ENCODE measurements around the gene SDCBP2.

Gene SDCBP2, protein sequence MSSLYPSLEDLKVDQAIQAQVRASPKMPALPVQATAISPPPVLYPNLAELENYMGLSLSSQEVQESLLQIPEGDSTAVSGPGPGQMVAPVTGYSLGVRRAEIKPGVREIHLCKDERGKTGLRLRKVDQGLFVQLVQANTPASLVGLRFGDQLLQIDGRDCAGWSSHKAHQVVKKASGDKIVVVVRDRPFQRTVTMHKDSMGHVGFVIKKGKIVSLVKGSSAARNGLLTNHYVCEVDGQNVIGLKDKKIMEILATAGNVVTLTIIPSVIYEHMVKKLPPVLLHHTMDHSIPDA

DNA sequence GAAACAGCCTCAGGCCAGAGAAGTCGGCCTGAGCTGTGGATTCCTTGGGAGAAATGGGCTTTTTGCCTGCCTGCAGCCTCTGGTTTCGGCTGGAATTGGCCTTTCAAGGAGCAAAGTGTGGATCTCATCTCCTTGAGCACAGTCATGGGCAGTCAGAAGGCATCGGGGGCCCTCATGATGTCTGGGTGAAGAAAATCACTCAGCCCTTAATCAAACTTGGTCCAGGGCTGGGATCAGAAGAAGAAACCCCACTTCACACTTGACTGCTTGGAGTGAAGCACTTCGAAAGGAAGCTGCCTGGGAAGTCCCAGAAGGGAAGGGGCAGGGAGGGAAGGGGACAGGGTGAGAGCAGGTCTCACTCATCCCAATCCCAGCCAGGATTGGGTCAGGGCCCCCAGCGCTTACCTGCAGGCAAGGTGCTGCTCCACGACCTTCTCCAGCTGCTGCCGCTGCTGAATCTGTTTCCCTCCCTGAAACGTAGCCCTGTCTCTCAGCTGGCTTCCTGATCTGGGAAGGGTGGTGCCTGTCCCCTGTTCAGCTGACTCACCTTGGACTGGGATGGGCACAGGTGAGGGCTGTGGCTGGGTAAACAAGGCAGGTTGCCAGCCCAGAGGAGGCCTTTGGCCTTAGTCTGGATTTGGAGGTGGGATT, at the start of gene SDCBP2:
SDCBP2 (minus strand) TSS at position 460 of the 651 bp plus-strand sequence. CDS start 8,723 bp downstream, outside the sequence.
- TF ChIP-seq, protein P1, sequence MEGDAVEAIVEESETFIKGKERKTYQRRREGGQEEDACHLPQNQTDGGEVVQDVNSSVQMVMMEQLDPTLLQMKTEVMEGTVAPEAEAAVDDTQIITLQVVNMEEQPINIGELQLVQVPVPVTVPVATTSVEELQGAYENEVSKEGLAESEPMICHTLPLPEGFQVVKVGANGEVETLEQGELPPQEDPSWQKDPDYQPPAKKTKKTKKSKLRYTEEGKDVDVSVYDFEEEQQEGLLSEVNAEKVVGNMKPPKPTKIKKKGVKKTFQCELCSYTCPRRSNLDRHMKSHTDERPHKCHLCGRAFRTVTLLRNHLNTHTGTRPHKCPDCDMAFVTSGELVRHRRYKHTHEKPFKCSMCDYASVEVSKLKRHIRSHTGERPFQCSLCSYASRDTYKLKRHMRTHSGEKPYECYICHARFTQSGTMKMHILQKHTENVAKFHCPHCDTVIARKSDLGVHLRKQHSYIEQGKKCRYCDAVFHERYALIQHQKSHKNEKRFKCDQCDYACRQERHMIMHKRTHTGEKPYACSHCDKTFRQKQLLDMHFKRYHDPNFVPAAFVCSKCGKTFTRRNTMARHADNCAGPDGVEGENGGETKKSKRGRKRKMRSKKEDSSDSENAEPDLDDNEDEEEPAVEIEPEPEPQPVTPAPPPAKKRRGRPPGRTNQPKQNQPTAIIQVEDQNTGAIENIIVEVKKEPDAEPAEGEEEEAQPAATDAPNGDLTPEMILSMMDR (IDR thresholded peaks at IDR 0.05; ENCODE audit: low read depth, low read length, missing control alignments) = no peak
- in situ Hi-C loops (cut with HindIII; ENCODE audit: low sequenced_read_pairs) = no loop called here
- H3K4me3 ChIP-seq (ENCODE audit: low read depth, low read length) = no peak within 1 kb of the TSS
- no peak for DNase-seq (ENCODE audit: low read depth)

DNA sequence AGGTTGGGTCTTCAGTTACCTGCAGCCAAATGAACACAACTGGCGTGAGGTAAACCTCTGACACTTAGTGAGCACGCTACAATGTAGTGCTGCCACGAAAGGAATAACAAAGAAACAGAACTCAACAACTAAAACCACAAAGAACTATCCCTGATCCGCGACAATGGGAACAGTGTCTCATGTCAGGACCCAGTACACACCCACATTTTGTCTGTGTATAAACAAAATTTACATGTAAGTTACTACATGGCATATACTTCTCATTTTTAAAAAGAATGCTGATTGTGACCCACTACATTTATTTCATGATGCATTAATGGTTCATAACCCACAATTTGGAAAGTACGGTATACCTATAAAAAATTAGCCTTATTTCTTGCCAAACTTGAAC, 49.8 kb upstream of the SDCBP2 start:
- TF ChIP-seq, protein P1 (IDR thresholded peaks at IDR 0.05; ENCODE audit: low read depth, low read length, missing control alignments) = no peak
- DNase-seq (ENCODE audit: low read depth) = no peak
- in situ Hi-C loops (cut with HindIII; ENCODE audit: low sequenced_read_pairs) = no loop called here
- H3K4me3 ChIP-seq (ENCODE audit: low read depth, low read length) = no peak overlapping the region

DNA sequence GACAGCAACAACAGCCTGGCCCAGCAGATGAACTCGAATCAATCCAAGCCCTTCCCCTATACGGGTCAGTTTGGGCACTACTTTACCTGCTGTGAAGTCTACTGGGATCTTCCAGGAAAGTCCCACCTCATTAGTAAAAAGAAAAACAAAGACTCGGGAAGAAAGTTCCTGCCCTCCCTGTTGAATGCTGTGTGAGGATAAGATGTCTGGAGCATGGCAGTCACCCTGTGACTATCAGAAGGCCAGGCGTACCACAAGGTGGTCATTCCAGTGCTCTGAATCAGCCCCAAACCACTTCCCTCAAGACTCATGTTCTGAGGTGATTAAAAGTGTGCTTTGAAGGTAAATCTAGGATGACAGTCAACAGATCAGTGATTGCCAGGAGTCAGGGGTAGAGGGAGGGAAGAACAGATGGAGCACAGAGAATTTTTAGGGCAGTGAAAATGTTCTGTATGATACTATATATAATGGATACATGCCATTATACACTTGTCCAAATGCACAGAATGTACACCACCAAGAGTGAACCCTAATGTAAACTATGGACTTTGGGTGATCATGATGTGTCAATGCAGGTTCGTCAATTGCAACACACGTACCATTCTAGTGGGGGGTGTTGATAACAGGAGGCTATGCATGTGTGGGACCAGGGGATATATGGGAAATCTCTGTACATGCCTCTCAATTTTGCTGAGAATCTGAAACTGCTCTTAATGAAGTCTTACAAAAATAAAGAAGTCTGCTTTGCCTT, 49.2 kb upstream of the SDCBP2 start:
- no peak overlapping the region for H3K4me3 ChIP-seq (ENCODE audit: low read depth, low read length)
- TF ChIP-seq, protein P1 (IDR thresholded peaks at IDR 0.05; ENCODE audit: low read depth, low read length, missing control alignments) = no peak
- no peak for DNase-seq (ENCODE audit: low read depth)
- in situ Hi-C loops (cut with HindIII; ENCODE audit: low sequenced_read_pairs) = no loop called here

DNA sequence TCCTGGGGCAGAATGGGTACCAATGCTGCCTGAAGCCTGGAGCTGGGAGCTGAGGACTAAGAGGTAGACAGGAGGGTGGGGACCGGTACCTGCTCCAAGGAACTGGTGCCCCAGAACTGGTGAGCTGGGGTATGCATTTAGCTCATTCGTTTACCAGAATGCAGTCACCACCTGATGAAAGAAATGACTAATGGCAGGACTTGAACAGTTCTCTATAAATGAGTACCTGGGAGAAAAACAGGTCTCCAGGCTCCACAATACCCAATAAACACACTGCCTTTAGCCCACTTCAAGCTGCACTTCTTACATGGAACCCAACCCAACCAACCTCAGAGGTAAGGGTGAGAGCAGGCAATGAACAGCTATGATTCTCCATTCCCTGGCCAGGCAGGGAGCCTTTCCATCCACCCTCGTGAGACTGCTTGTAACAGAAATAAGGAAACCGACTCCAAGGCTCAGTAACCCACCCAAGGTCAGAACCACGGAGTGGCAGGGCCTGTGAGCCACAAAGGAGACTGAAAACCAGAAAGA, 48.5 kb upstream of the SDCBP2 start:
- no peak for DNase-seq (ENCODE audit: low read depth)
- TF ChIP-seq, protein P1 (IDR thresholded peaks at IDR 0.05; ENCODE audit: low read depth, low read length, missing control alignments) = no peak
- H3K4me3 ChIP-seq (ENCODE audit: low read depth, low read length) = no peak overlapping the region
- in situ Hi-C loops (cut with HindIII; ENCODE audit: low sequenced_read_pairs) = no loop called here

DNA sequence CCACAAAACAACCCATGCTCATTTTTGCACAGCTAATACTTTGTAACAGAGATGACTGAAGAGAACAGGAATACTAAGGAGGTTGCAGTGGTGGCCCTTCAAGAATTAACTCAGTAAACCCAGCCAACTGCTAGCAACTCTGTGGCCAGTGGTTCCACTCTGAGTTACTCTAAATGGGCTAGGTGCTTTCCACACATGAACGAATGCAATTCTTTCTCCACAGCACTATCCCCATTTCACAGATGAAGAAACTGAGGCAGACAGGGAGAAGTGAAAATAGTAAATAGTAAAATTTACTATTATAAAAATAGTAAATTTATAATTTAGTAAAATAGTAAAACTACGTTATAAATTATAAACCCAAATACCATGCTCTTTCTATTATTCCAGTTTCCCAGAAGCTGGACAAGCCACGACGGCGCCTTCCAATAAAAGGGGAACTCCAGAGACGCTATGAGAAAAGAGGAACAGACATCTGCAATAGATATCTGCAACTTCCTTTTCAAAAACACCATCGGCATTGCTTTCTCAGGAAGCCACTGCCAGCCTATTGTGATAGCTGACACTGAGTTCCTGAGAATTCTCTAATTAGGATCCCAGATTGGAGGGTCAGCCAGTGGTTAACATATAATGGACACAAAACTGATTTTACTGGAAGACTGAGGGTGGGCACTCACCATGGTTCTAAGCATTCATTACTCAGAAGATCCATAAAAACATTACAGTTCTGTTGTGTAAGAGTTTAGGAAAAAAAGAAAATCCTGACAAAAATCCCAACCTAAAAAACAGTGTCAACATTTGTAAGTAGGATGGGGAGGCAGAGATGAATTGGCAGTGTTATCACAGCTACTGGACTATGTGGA, 47.7 kb upstream of the SDCBP2 start:
- H3K4me3 ChIP-seq (ENCODE audit: low read depth, low read length) = no peak overlapping the region
- TF ChIP-seq, protein P1 (IDR thresholded peaks at IDR 0.05; ENCODE audit: low read depth, low read length, missing control alignments) = no peak
- in situ Hi-C loops (cut with HindIII; ENCODE audit: low sequenced_read_pairs) = no loop called here
- DNase-seq (ENCODE audit: low read depth) = no peak

Data from astrocyte of the cerebellum (primary cell).